ELR (cell line): Measurements from ENCODE around the gene ZBTB33.

Source experiments
- DNase-seq: peaks from one replicate; pipeline ENCODE4 v3.0.0-alpha.2; 2015; ENCODE audit warnings: low read depth

ZBTB33 gene

GRCh38 chrX:120262859-120263708, 12.5 kb downstream of the ZBTB33 start:
- DNase-seq, result no peak

- DNase-seq, result no peak
These were observed 13.7 kb downstream of the ZBTB33 start for GRCh38 chrX:120264341-120264740.

- DNase-seq, result no peak
These were observed 18.9 kb downstream of the ZBTB33 start for GRCh38 chrX:120269373-120270035.

- DNase-seq, result no peak
These were observed 20.0 kb downstream of the ZBTB33 start for GRCh38 chrX:120270567-120270966.

GRCh38 chrX:120271218-120271617, 20.6 kb downstream of the ZBTB33 start:
- DNase-seq, result no peak

GRCh38 chrX:120274145-120274544, 23.5 kb downstream of the ZBTB33 start:
- DNase-seq, result no peak

- DNase-seq, result no peak
These were observed 24.3 kb downstream of the ZBTB33 start for GRCh38 chrX:120274958-120275357.

- DNase-seq, result no peak
These were observed 30.5 kb downstream of the ZBTB33 start for GRCh38 chrX:120281021-120281624.

- no peak for DNase-seq
These were observed 31.1 kb downstream of the ZBTB33 start for GRCh38 chrX:120281761-120282160.

- no peak for DNase-seq
These were observed 32.1 kb downstream of the ZBTB33 start for GRCh38 chrX:120282697-120283096.

GRCh38 chrX:120286733-120287512, 36.3 kb downstream of the ZBTB33 start:
- DNase-seq, result no peak

- no peak for DNase-seq
These were observed 37.0 kb downstream of the ZBTB33 start for GRCh38 chrX:120287513-120288112.

GRCh38 chrX:120290107-120290506, 39.5 kb downstream of the ZBTB33 start:
- DNase-seq, result no peak

GRCh38 chrX:120291211-120291610, 40.6 kb downstream of the ZBTB33 start:
- DNase-seq, result no peak

GRCh38 chrX:120293015-120293414, 42.4 kb downstream of the ZBTB33 start:
- DNase-seq, result no peak

GRCh38 chrX:120294651-120295050, 44.0 kb downstream of the ZBTB33 start:
- no peak for DNase-seq

- no peak for DNase-seq
These were observed 47.3 kb downstream of the ZBTB33 start for GRCh38 chrX:120297923-120298322.

- DNase-seq, result peak; percentile 6
These were observed 49.3 kb downstream of the ZBTB33 start for GRCh38 chrX:120299928-120300327.

GRCh38 chrX:120301497-120301896, 50.9 kb downstream of the ZBTB33 start:
- DNase-seq, result no peak

- no peak for DNase-seq
These were observed 51.3 kb downstream of the ZBTB33 start for GRCh38 chrX:120301960-120302359.

- DNase-seq, result no peak
These were observed 51.8 kb downstream of the ZBTB33 start for GRCh38 chrX:120302434-120302833.

GRCh38 chrX:120304256-120304655, 53.6 kb downstream of the ZBTB33 start:
- DNase-seq, result no peak
